Memory B cell (primary cell): Measurements from ENCODE around the gene PACS1.

Experiments used
- ATAC-seq: fragments of 150-1000 bp; cut with Tn5 transposase; 2 replicates; pipeline ENCODE4 v1.10.0; 2021; ENCODE audit warnings: low read depth, mild to moderate bottlenecking, moderate library complexity
- DNase-seq, 2 donors: peaks; one replicate each; pipeline ENCODE4 v3.0.0; 2022; ENCODE audit warnings: low spot score in 2 of 2
- H3K27ac Mint-ChIP-seq: one replicate; pipeline ENCODE4 v1.8.0; 2022; ENCODE audit warnings: mild to moderate bottlenecking, moderate library complexity, mixed read lengths
- H3K27me3 Mint-ChIP-seq: one replicate; pipeline ENCODE4 v1.8.0; 2022; ENCODE audit warnings: mixed read lengths
- H3K36me3 Mint-ChIP-seq: one replicate; pipeline ENCODE4 v1.8.0; 2022; ENCODE audit warnings: mild to moderate bottlenecking, mixed read lengths
- H3K4me1 Mint-ChIP-seq: one replicate; pipeline ENCODE4 v1.8.0; 2022; ENCODE audit warnings: mixed read lengths
- H3K4me3 Mint-ChIP-seq: one replicate; pipeline ENCODE4 v1.8.0; 2022; ENCODE audit warnings: mild to moderate bottlenecking, moderate library complexity, mixed read lengths
- H3K9me3 Mint-ChIP-seq: one replicate; pipeline ENCODE4 v1.8.0; 2022; ENCODE audit warnings: mixed read lengths

The PACS1 gene

DNA sequence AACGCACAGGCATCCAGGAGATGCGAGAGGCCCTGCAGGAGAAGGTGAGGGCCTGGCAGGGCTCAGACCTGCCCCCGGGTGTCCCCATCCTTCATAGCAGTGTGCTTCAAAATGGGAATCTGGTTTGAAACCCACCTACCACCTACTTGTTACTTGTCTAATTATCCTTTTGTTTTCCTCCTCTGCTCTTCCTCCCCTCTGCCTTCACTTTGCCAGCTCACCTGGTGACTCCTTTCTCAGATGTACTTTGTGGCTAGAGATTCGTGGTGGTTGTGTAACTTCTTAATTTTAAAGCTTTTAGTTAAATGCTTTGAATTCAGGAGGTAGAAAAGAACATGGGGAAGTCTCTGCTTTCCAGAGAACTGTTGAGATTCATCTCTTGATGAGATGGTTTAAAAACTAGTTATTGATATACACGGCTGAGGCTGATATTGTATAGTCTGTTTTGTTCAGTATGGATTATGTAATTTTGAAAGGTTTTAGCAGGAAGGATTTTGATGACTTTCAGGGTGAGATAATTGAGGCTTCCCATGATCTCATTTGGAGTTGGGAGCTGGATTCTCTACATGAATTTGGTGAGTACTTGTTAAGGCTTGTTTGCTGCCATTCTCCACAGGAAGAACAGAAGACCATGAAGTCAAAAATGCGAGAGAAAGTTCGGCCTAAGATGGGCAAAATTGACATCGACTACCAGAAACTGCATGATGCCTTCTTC, 9.9 kb upstream of the PACS1 start:
- peak overlapping the region; percentile 29 for H3K27ac Mint-ChIP-seq
- no peak for DNase-seq
- H3K4me3 Mint-ChIP-seq = no peak overlapping the region
- H3K36me3 Mint-ChIP-seq = peaks cover 51% of the 10 kb centered on the region
- no peaks in the 10 kb centered on the region for H3K27me3 Mint-ChIP-seq
- H3K4me1 Mint-ChIP-seq = peaks cover 12% of the 10 kb centered on the region
- H3K9me3 Mint-ChIP-seq = no peaks in the 10 kb centered on the region
- no peak for ATAC-seq

DNA sequence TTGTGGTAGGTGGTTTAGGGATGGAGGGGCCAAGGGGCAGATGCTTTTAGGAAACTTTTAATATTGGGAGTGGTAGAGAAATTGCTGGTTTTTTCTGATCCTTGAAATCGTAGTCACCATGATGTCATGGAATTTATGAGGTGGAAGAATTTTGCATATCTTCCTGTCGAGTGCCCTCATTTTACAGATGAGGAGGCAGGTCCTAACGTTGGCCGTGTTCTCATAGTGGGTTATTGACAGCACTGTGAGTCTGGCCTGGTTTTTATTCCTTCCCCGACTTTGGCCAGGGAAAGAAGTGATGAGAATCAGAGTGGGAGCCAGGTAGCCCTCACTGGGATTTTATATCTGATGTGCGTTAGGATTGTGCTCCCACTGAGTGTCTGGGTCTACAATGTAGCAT, 8.8 kb upstream of the PACS1 start:
- H3K27me3 Mint-ChIP-seq = no peaks in the 10 kb centered on the region
- peaks cover 53% of the 10 kb centered on the region for H3K36me3 Mint-ChIP-seq
- peak overlapping the region; percentile 58 for H3K27ac Mint-ChIP-seq
- no peaks in the 10 kb centered on the region for H3K9me3 Mint-ChIP-seq
- peaks cover 12% of the 10 kb centered on the region for H3K4me1 Mint-ChIP-seq
- DNase-seq (no peak), ATAC-seq (no peak)
- H3K4me3 Mint-ChIP-seq = no peak overlapping the region

DNA sequence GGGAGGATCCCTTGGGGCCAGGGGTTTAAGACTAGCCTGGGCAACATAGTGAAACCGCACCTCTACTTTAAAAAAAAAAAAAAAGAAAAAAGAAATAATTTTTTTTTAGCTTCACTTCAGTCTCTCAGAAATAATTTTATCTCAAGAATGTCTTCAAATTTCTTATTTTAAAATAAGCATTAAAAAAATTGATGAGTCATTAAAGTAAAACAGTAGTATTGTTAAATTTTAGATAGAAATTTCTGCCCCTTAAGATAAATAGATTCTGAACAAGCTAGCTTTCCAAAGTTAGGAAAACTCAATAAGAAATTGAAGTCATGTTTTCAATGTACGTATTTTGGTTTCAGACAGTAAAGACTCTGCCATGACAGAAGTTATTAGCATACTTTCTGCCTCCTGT, 7.7 kb upstream of the PACS1 start:
- ATAC-seq = no peak
- Mint-ChIP-seq H3K4me3 (no peak overlapping the region), H3K4me1 (peaks cover 20% of the 10 kb centered on the region), H3K36me3 (peaks cover 59% of the 10 kb centered on the region), H3K9me3 (no peaks in the 10 kb centered on the region), H3K27ac (no peak overlapping the region), H3K27me3 (no peaks in the 10 kb centered on the region)
- no peak for DNase-seq

DNA sequence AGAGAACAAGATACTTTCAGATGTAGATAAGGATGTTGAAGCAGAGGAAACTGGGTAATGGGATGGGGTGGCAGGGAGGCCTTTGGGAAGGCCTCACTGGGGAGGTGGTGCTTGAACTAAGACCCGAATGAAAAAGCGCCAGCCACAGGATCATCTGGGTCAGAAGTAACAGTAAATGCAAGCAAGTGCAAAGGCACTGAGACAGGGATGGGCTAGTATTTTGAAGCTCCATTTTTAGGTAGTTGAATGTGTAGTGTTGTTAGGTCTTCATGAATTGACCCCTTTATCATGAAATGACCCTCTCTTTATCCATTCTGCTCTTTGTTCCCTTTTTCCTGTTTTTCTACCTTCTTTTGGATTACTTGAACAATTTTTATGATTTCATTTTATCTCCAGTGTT, 6.2 kb upstream of the PACS1 start:
- no peak for ATAC-seq
- no peak overlapping the region for H3K4me3 Mint-ChIP-seq
- peak overlapping the region; percentile 13 for H3K27ac Mint-ChIP-seq
- no peaks in the 10 kb centered on the region for H3K27me3 Mint-ChIP-seq
- H3K9me3 Mint-ChIP-seq = no peaks in the 10 kb centered on the region
- no peak for DNase-seq
- H3K4me1 Mint-ChIP-seq = peaks cover 31% of the 10 kb centered on the region
- peaks cover 55% of the 10 kb centered on the region for H3K36me3 Mint-ChIP-seq

DNA sequence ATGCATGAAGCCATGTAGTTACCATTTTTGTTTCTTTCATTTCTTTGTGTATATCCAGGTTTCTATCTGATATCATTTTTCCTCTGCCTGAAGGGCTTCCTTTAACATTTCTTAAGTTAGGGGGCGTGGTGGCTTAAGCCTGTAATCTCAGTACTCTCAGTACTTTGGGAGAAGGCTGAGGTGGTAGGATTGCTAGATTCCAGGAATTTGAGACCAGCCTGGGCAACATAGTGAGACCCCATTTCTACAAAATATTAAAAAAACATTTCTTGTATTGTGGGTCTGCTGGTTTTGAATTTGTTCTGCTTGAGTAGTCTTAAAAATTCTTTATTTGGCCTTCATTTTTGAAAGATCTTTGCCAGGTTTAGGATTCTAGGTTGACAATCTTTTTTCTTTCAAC, 5.5 kb upstream of the PACS1 start:
- ATAC-seq (no peak), DNase-seq (no peak)
- H3K4me3 Mint-ChIP-seq = no peak overlapping the region
- H3K27me3 Mint-ChIP-seq = no peaks in the 10 kb centered on the region
- peaks cover 51% of the 10 kb centered on the region for H3K36me3 Mint-ChIP-seq
- H3K4me1 Mint-ChIP-seq = peaks cover 37% of the 10 kb centered on the region
- peak overlapping the region; percentile 13 for H3K27ac Mint-ChIP-seq
- H3K9me3 Mint-ChIP-seq = no peaks in the 10 kb centered on the region

DNA sequence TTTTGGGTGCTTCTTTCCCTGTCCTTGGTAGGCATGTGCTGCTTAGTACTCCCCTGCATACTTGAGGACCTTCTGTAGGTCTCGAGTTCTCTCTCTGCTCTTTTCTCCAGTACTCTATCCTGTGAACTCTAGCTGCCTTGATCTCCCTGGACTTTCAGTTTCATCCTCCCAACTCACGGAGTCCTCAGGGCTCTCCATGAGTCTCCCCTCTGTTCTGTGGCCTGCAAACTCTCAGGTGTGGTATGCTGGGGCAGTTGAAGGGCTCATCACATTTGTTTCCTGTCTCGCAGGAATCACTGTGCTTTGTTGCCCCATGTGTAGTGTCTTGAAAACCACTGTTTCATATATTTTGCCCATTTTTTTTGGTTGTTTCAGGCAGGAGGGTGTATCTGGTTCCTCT, 3.3 kb upstream of the PACS1 start:
- Mint-ChIP-seq H3K36me3 (peaks cover 41% of the 10 kb centered on the region), H3K4me1 (peaks cover 34% of the 10 kb centered on the region), H3K4me3 (no peak overlapping the region), H3K27me3 (no peaks in the 10 kb centered on the region), H3K27ac (peak overlapping the region; percentile 49), H3K9me3 (no peaks in the 10 kb centered on the region)
- ATAC-seq = no peak
- no peak for DNase-seq

DNA sequence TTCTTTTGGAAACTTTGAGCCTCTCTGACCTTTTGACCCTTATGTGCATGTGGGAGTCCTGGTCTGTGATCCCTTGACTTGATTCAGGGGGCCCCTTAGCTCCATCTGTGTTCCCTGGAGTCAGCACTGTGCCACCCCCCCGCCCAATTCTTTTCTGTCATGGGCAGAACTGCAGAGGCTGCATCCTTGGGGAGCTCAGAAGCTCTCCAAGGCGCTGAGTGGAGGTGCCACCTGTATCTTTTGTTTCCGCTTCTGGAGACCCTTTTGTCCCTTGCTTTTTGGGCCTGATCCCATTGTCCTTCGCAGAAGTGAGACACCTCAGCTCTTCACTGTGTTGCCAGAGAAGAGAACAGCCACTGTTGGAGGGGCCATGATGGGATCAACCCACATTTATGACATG, 2.4 kb upstream of the PACS1 start:
- Mint-ChIP-seq H3K27me3 (no peaks in the 10 kb centered on the region), H3K36me3 (peaks cover 42% of the 10 kb centered on the region), H3K4me1 (peaks cover 43% of the 10 kb centered on the region), H3K27ac (peak overlapping the region; percentile 90), H3K9me3 (no peaks in the 10 kb centered on the region), H3K4me3 (no peak overlapping the region)
- no peak for DNase-seq
- ATAC-seq = no peak

DNA sequence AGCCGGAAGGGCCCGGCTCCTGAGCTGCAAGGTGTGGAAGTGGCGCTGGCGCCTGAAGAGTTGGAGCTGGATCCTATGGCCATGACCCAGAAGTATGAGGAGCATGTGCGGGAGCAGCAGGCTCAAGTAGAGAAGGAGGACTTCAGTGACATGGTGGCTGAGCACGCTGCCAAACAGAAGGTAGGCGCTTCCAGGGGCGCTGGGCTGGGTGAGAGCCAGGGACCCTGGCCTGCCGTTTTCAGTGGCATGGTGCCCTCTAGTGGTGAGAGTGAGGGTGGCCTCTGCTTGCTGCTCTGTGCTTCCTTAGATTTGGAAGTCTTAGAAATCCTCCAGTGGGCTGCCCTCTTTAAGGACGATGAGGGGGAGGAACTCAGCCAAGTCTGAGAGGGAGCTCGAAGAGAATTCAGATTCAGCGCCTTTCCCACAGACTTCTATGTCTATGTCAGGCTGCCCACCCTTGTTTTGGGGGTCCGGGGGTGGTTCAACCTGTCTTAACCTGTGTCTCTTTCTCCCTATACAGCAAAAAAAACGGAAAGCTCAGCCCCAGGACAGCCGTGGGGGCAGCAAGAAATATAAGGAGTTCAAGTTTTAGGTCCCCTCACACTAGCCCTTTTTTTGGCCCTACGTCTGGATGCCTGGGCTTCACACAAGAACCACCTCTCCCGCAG, 1.8 kb upstream of the PACS1 start:
- peak overlapping the region; percentile 90 for H3K27ac Mint-ChIP-seq
- peaks cover 48% of the 10 kb centered on the region for H3K4me1 Mint-ChIP-seq
- DNase-seq (peak; percentile 78 to 86), ATAC-seq (peak; percentile 26)
- H3K27me3 Mint-ChIP-seq = no peaks in the 10 kb centered on the region
- H3K36me3 Mint-ChIP-seq = peaks cover 40% of the 10 kb centered on the region
- peak overlapping the region; percentile 58 for H3K4me3 Mint-ChIP-seq
- no peaks in the 10 kb centered on the region for H3K9me3 Mint-ChIP-seq

DNA sequence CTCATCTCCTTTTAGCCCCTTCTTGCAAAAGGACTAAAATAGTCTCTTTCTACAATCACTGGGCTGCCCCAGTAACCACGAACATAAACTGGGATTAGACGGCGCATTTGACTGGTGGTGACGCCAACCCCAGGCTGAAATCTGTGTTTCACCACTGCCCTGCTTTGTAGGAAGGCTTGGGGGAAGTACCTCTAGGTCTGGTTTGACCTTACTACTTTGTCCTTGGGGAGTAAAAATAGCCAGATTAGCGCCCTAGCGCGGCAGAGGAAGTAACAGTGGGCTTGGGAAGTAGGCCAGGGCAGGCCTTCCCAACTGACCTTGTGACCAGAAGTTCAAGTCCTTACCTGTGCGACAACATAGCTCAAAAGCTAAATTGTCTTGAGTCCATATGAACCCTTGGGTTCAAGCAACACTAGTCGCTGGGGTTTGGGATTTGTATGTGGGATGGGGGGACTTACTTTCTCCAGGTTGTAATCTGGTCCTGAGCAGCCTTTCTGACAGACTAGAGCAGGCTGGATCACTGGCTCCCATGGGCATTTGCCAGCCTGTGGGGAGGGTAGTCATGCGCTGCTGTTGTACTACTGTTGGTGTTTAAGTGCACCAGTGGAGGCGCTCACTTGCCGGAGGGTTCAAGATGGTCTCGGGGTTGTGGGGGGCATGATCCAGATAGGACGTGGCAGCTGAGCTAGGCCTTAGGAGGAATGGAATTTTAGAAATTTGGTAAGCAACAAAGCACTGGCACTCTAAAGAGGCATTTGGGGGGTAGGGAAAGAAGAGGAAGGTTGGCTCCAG, 953 bp upstream of the PACS1 start:
- DNase-seq (peak in 1 of 2 donors; percentile 39), ATAC-seq (peak; percentile 42)
- no peaks in the 10 kb centered on the region for H3K9me3 Mint-ChIP-seq

DNA sequence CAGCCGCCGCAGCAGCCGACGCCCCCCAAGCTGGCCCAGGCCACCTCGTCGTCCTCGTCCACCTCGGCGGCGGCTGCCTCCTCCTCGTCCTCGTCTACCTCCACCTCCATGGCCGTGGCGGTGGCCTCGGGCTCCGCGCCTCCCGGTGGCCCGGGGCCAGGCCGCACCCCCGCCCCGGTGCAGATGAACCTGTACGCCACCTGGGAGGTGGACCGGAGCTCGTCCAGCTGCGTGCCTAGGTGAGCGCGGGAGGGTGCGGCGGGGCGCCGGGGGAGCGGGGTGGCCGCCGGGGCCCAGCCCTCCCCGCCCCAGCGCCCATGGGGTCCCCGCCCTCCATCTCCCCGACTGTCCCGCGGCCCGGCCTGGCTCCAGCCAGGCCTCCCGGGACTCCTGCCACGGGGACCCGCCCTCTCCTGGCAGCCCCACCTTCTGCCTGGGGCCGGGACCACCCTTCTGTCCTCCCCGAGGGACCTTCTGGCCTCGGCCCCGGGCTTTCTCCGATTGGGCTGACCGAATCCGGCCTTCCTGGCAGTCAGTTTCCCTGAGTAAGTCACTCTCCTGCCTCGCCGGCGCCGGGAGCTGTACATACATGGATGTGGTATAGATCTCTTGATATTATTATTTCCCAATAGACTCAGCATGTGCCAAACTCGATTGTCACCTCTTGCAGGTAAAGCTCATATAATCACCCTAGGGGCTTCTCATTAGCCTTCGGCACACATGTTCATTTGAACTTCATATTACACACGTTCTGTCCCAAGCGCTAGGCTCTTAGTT, 720 bp downstream of the PACS1 start:
- peaks cover 29% of the 10 kb centered on the region for H3K36me3 Mint-ChIP-seq
- peak overlapping the region; percentile 96 for H3K27ac Mint-ChIP-seq
- no peaks in the 10 kb centered on the region for H3K27me3 Mint-ChIP-seq
- no peak for ATAC-seq
- H3K4me3 Mint-ChIP-seq = peak overlapping the region; percentile 96
- peaks cover 50% of the 10 kb centered on the region for H3K4me1 Mint-ChIP-seq
- DNase-seq = no peak
- H3K9me3 Mint-ChIP-seq = no peaks in the 10 kb centered on the region

More for the DNA sequence above, 953 bp upstream of the PACS1 start:
- Mint-ChIP-seq H3K36me3 (peaks cover 34% of the 10 kb centered on the region), H3K27ac (peak overlapping the region; percentile 90), H3K27me3 (no peaks in the 10 kb centered on the region), H3K4me1 (peaks cover 48% of the 10 kb centered on the region), H3K4me3 (peak overlapping the region; percentile 92)

DNA sequence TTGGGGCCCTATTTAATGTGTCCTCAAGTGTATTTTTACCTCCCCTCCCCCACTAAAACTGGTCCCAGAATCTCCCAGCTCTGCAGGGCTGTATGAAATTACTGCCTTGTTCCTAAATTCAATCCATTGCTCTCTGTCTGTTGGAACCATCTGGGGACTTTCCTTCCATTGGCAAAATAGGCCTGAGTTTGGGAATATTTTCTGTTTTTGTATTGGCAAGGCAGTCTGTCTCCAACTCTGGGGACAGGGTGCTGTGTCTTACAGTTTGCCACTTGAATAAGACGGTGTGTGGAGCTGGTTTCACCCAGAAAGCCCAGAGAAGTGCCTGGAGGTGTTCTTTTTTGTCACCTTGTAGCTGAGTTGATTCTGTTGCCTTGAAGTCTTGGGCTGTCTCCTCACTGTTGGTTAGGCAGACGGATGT, 1.3 kb downstream of the PACS1 start:
- Mint-ChIP-seq H3K4me1 (peaks cover 50% of the 10 kb centered on the region), H3K4me3 (peak overlapping the region; percentile 96), H3K27ac (peak overlapping the region; percentile 96), H3K36me3 (peaks cover 28% of the 10 kb centered on the region), H3K9me3 (no peaks in the 10 kb centered on the region), H3K27me3 (no peaks in the 10 kb centered on the region)
- ATAC-seq (no peak), DNase-seq (no peak)

DNA sequence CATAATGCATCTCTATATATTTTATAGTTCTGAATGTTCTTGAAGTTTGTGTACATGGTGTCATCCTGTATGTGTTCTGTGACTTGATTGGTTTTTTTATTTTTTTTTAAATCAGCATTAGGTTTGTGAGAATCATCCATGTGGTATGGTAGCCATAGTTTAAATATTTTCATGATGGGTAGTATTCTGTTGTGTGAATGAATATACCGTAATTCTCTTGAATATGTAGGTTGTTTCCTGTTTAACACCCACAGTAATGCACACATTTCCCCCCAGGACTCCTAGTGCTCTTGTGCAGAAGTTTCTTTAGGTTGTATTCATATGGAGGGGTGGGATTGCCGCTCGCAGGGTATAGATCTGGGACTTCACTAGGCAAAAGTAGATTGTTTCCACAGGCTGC, 2.0 kb downstream of the PACS1 start:
- H3K4me1 Mint-ChIP-seq = peaks cover 48% of the 10 kb centered on the region
- H3K36me3 Mint-ChIP-seq = peaks cover 24% of the 10 kb centered on the region
- no peaks in the 10 kb centered on the region for H3K27me3 Mint-ChIP-seq
- DNase-seq = no peak
- H3K9me3 Mint-ChIP-seq = no peaks in the 10 kb centered on the region
- no peak for ATAC-seq
- peak overlapping the region; percentile 96 for H3K4me3 Mint-ChIP-seq
- peak overlapping the region; percentile 22 for H3K27ac Mint-ChIP-seq

DNA sequence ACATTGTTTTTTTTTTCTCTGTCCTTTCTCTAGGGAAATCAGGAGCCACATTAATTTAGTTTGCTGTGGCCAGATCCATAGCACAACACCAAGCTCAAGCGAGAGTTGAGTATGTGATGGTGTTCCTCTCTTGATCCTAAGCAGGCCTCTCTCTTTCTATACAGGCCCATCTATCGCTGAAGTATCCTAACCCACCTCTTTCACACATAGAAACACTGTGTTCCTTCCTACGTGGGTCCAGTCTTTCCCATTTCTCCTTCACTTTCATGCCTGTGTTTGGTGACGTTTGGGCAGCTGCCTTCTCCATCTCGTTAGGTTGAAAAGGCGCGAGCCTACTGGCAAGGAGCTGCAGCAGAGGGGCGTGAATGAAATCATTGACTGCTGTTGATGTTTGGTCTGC, 2.4 kb downstream of the PACS1 start:
- Mint-ChIP-seq H3K27me3 (no peaks in the 10 kb centered on the region), H3K27ac (peak overlapping the region; percentile 22), H3K9me3 (no peaks in the 10 kb centered on the region), H3K4me1 (peaks cover 46% of the 10 kb centered on the region), H3K4me3 (peak overlapping the region; percentile 96), H3K36me3 (peaks cover 21% of the 10 kb centered on the region)
- ATAC-seq = no peak
- DNase-seq = no peak
